Measurements from ENCODE around the gene ZNF692.
A peak's percentile ranks its signal among the peaks of the same experiment; 100 is the strongest.
"Not testable (repeated sequence)": the region's sequence is repeated elsewhere in the genome, so short reads cannot be mapped to it uniquely, and the experiment has no call there.

Gene ZNF692

GRCh38 chr1:248837781-248838356 lies 21.0 kb downstream of the ZNF692 start, which contains the start of gene ZNF672:
ZNF672 (plus strand) TSS chr1:248838224; CDS start chr1:248847275, 9,051 bp downstream.
- Histone ChIP-seq H3K27me3 (ENCODE audit: control insufficient read depth, insufficient read depth, low read length) (peaks cover 6% of the 10 kb centered on the region; the same call in 1 of the 2 replicates), H3K9ac (ENCODE audit: low read depth, low read length) (peak within 1 kb of the TSS; percentile 87), H3K4me3 (ENCODE audit: low read depth, low read length) (peak within 1 kb of the TSS; percentile 92), H3K9me3 (ENCODE audit: control insufficient read depth, insufficient read depth, low read length) (no peaks in the 10 kb centered on the region), H3K36me3 (ENCODE audit: control insufficient read depth, insufficient read depth, low read length) (no peaks in the 10 kb centered on the region), H3K4me1 (ENCODE audit: control insufficient read depth, insufficient read depth, low read length) (0 out of 2 replicates have a peak, but pooled peaks cover 8% of the 10 kb centered on the region), H3K27ac (ENCODE audit: low read depth, low read length) (peak within 1 kb of the TSS; percentile 86)

GRCh38 chr1:248837045-248837780 lies 21.7 kb downstream of the ZNF692 start:
- Histone ChIP-seq H3K36me3 (ENCODE audit: control insufficient read depth, insufficient read depth, low read length) (no peaks in the 10 kb centered on the region), H3K27ac (ENCODE audit: low read depth, low read length) (peak overlapping the region; percentile 59), H3K4me3 (ENCODE audit: low read depth, low read length) (peak overlapping the region; percentile 92)

DNA sequence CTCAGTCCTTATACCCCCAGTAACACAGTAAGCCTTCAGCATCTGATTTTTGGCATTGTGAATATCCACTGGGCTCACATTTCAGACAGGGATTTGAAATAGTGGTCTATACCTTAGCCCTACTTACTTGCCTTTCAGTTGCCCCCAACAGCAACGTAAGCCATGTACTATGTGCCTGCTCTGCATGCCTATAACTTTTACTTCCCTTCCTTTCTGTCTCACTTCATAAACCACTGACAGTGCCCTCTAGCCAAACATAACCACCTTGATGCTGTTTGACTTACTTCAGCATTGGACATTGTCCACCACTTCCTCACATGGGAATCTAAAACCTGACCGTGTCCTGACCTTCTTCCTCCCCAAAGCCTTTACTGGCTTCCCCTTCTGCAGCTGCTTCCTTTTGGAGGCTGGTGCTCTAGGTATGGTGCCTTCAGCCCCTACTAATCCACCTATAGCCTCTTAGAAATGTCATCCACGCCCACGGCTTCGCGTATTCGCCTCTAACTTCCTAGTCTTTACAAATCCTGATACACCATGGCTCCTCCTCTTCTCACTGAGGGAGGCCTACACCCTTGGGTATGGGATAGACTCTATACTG lies 24.4 kb downstream of the ZNF692 start:
- Histone ChIP-seq H3K4me1 (ENCODE audit: control insufficient read depth, insufficient read depth, low read length) (0 out of 2 replicates have a peak, but pooled peaks cover 5% of the 10 kb centered on the region), H3K27me3 (ENCODE audit: control insufficient read depth, insufficient read depth, low read length) (peaks cover 6% of the 10 kb centered on the region; the same call in 1 of the 2 replicates), H3K27ac (ENCODE audit: low read depth, low read length) (no peak overlapping the region), H3K9me3 (ENCODE audit: control insufficient read depth, insufficient read depth, low read length) (no peaks in the 10 kb centered on the region), H3K36me3 (ENCODE audit: control insufficient read depth, insufficient read depth, low read length) (no peaks in the 10 kb centered on the region), H3K9ac (ENCODE audit: low read depth, low read length) (no peak overlapping the region), H3K4me3 (ENCODE audit: low read depth, low read length) (no peak overlapping the region)

More at GRCh38 chr1:248837045-248837780, 21.7 kb downstream of the ZNF692 start:
- Histone ChIP-seq H3K9me3 (ENCODE audit: control insufficient read depth, insufficient read depth, low read length) (no peaks in the 10 kb centered on the region), H3K27me3 (ENCODE audit: control insufficient read depth, insufficient read depth, low read length) (peaks cover 6% of the 10 kb centered on the region; the same call in 1 of the 2 replicates), H3K4me1 (ENCODE audit: control insufficient read depth, insufficient read depth, low read length) (0 out of 2 replicates have a peak, but pooled peaks cover 8% of the 10 kb centered on the region), H3K9ac (ENCODE audit: low read depth, low read length) (peak overlapping the region; percentile 53; the same call in 1 of the 2 replicates)

GRCh38 chr1:248831842-248832241 lies 27.0 kb downstream of the ZNF692 start:
- H3K27ac ChIP-seq (ENCODE audit: low read depth, low read length), result no peak overlapping the region
- H3K4me1 ChIP-seq (ENCODE audit: control insufficient read depth, insufficient read depth, low read length), result 0 out of 2 replicates have a peak, but pooled peaks cover 1% of the 10 kb centered on the region
- H3K36me3 ChIP-seq (ENCODE audit: control insufficient read depth, insufficient read depth, low read length), result no peaks in the 10 kb centered on the region
- no peak overlapping the region for H3K9ac ChIP-seq (ENCODE audit: low read depth, low read length)
- no peaks in the 10 kb centered on the region for H3K9me3 ChIP-seq (ENCODE audit: control insufficient read depth, insufficient read depth, low read length)
- H3K4me3 ChIP-seq (ENCODE audit: low read depth, low read length), result no peak overlapping the region
- peaks cover 3% of the 10 kb centered on the region; the same call in 1 of the 2 replicates for H3K27me3 ChIP-seq (ENCODE audit: control insufficient read depth, insufficient read depth, low read length)

DNA sequence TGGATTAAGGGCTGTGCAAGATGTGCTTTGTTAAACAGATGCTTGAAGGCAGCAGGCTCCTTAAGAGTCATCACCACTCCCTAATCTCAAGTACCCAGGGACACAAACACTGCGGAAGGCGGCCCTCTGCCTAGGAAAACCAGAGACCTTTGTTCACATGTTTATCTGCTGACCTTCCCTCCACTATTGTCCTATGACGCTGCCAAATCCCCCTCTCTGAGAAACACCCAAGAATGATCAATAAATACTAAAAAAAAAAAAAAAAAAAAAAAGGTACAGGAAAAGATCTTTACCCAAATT lies 28.2 kb downstream of the ZNF692 start:
- H3K27ac ChIP-seq (ENCODE audit: low read depth, low read length); H3K9me3 ChIP-seq (ENCODE audit: control insufficient read depth, insufficient read depth, low read length); H3K36me3 ChIP-seq (ENCODE audit: control insufficient read depth, insufficient read depth, low read length); H3K9ac ChIP-seq (ENCODE audit: low read depth, low read length); H3K4me3 ChIP-seq (ENCODE audit: low read depth, low read length); H3K27me3 ChIP-seq (ENCODE audit: control insufficient read depth, insufficient read depth, low read length); H3K4me1 ChIP-seq (ENCODE audit: control insufficient read depth, insufficient read depth, low read length): not testable (repeated sequence)

DNA sequence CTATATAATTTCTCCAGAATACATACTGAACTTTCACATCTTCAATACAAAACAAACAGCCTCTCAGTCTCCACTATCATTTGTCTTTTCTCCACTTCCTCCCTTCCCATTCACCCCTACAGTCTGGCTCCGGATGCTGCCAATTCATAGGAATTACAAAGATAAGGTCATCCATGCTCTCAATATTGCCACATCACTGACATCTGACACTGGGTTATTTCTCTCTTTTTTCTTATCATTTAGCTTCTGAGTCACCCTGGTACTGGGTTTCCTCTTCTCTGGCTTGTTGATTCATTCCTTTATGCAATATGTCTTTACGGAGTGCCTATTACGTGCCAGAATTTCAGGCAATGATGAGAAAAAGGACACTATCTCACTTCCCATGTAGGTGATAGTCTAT lies 30.0 kb downstream of the ZNF692 start:
- H3K9ac ChIP-seq (ENCODE audit: low read depth, low read length), result no peak overlapping the region
- peaks cover 3% of the 10 kb centered on the region; the same call in 1 of the 2 replicates for H3K4me1 ChIP-seq (ENCODE audit: control insufficient read depth, insufficient read depth, low read length)
- no peaks in the 10 kb centered on the region for H3K27me3 ChIP-seq (ENCODE audit: control insufficient read depth, insufficient read depth, low read length)
- no peak overlapping the region for H3K27ac ChIP-seq (ENCODE audit: low read depth, low read length)
- no peak overlapping the region for H3K4me3 ChIP-seq (ENCODE audit: low read depth, low read length)
- H3K9me3 ChIP-seq (ENCODE audit: control insufficient read depth, insufficient read depth, low read length), result no peaks in the 10 kb centered on the region
- peaks cover 9% of the 10 kb centered on the region; the same call in 1 of the 2 replicates for H3K36me3 ChIP-seq (ENCODE audit: control insufficient read depth, insufficient read depth, low read length)

DNA sequence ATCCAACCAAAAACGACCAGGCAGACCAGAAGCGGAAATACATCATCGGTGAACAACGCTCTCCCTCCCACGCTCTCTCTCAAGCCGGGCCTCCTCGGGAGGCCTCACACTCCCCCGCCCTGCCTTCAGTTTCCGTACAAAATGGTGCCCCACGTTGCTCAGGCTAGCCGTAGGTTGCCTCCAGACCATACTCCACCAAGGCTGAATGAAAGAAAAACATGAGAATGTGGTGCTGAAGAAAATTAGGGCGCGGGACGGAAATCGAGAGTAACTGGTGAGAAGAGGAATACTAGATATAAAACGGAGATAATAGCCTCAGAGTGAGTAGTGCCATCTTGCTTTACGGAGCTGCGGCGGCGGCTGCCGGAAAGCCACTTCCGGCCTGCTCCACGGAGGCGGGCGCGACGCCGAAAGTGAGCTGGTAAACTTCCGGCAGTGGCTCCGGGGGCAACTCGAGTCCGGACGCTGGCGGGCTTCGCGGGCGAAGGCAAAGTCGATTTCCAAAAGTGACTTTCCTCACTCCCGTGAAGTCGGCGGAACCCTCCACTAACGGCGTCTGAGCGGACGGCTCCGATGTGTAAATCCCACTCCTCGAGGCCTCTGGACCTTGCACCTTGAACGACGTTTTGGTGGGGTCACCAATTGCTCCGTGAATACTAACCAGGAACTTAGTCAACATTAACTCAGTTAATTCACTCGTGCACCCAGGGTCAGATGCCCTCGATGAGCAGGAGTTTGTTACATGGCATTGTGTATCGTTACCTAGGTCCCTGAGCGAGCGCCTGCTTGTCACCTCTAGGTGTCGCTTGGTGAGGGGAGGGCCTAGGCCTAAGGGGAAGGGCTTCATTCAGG lies 32.8 kb downstream of the ZNF692 start, which contains the start of gene SH3BP5L:
TSS of gene SH3BP5L (minus strand) at position 7 of the 852 bp plus-strand sequence. CDS start 980 bp downstream, outside the sequence.
- Histone ChIP-seq H3K4me1 (ENCODE audit: control insufficient read depth, insufficient read depth, low read length) (peaks cover 3% of the 10 kb centered on the region; the same call in 1 of the 2 replicates), H3K36me3 (ENCODE audit: control insufficient read depth, insufficient read depth, low read length) (peaks cover 32% of the 10 kb centered on the region)

GRCh38 chr1:248825573-248825908 lies 33.3 kb downstream of the ZNF692 start:
- Histone ChIP-seq H3K9me3 (ENCODE audit: control insufficient read depth, insufficient read depth, low read length) (no peaks in the 10 kb centered on the region), H3K4me1 (ENCODE audit: control insufficient read depth, insufficient read depth, low read length) (peaks cover 3% of the 10 kb centered on the region; the same call in 1 of the 2 replicates), H3K36me3 (ENCODE audit: control insufficient read depth, insufficient read depth, low read length) (peaks cover 38% of the 10 kb centered on the region), H3K9ac (ENCODE audit: low read depth, low read length) (peak overlapping the region; percentile 97), H3K27ac (ENCODE audit: low read depth, low read length) (peak overlapping the region; percentile 24), H3K27me3 (ENCODE audit: control insufficient read depth, insufficient read depth, low read length) (no peaks in the 10 kb centered on the region), H3K4me3 (ENCODE audit: low read depth, low read length) (peak overlapping the region; percentile 99)

More for the DNA sequence above, 32.8 kb downstream of the ZNF692 start, which contains the start of gene SH3BP5L:
- Histone ChIP-seq H3K9ac (ENCODE audit: low read depth, low read length) (peak within 1 kb of the TSS; percentile 97), H3K27ac (ENCODE audit: low read depth, low read length) (peak within 1 kb of the TSS; percentile 97), H3K9me3 (ENCODE audit: control insufficient read depth, insufficient read depth, low read length) (no peaks in the 10 kb centered on the region), H3K27me3 (ENCODE audit: control insufficient read depth, insufficient read depth, low read length) (no peaks in the 10 kb centered on the region), H3K4me3 (ENCODE audit: low read depth, low read length) (peak within 1 kb of the TSS; percentile 99)

DNA sequence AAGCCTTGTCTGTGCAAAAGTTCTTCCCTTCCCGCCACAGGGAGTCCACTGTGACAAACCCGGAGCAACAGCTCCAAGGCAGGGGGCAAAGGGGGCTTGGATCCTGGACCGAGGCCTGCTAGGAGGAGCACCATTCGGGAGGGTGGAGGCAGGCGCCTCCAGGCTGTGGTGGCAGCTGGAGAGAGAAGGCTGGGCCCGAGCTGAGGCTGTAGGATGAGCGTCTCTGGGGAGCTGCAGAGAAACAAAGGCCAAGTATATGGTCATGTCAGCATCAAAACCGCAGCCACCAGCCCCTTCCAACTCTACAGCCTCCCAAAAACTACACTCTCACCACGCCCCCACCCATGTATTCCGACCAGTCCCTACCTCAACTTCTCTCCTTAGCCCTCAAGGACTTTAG lies 33.7 kb downstream of the ZNF692 start:
- H3K36me3 ChIP-seq (ENCODE audit: control insufficient read depth, insufficient read depth, low read length), result peaks cover 42% of the 10 kb centered on the region
- peaks cover 3% of the 10 kb centered on the region; the same call in 1 of the 2 replicates for H3K4me1 ChIP-seq (ENCODE audit: control insufficient read depth, insufficient read depth, low read length)

DNA sequence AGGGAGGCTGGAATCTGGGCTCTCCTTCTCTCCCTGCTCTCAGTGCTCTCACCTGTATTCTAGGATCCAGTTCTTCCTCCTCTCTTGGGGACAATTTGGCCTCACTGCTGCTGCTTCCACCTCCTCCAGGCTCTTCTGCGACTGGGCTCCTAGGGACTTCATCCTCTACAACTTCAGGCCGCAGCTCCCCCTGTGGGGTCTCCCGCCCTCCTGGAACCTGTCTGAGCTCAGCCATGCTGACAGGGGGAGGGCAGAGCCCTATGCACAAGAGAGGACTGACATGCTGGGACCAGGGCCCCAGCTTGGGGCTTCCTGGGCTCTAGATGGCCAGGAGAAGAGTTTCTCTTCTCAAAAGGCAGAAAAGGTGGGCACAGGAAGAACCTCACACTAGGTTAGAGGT lies 34.2 kb downstream of the ZNF692 start:
- H3K4me1 ChIP-seq (ENCODE audit: control insufficient read depth, insufficient read depth, low read length), result peaks cover 3% of the 10 kb centered on the region; the same call in 1 of the 2 replicates
- H3K9me3 ChIP-seq (ENCODE audit: control insufficient read depth, insufficient read depth, low read length), result no peaks in the 10 kb centered on the region
- H3K4me3 ChIP-seq (ENCODE audit: low read depth, low read length), result peak overlapping the region; percentile 99
- H3K36me3 ChIP-seq (ENCODE audit: control insufficient read depth, insufficient read depth, low read length), result peaks cover 45% of the 10 kb centered on the region
- no peaks in the 10 kb centered on the region for H3K27me3 ChIP-seq (ENCODE audit: control insufficient read depth, insufficient read depth, low read length)
- H3K9ac ChIP-seq (ENCODE audit: low read depth, low read length), result no peak overlapping the region
- H3K27ac ChIP-seq (ENCODE audit: low read depth, low read length), result no peak overlapping the region

More for the DNA sequence above, 33.7 kb downstream of the ZNF692 start:
- Histone ChIP-seq H3K9ac (ENCODE audit: low read depth, low read length) (peak overlapping the region; percentile 97), H3K9me3 (ENCODE audit: control insufficient read depth, insufficient read depth, low read length) (no peaks in the 10 kb centered on the region), H3K27me3 (ENCODE audit: control insufficient read depth, insufficient read depth, low read length) (no peaks in the 10 kb centered on the region), H3K27ac (ENCODE audit: low read depth, low read length) (no peak overlapping the region), H3K4me3 (ENCODE audit: low read depth, low read length) (peak overlapping the region; percentile 99)
